ENCODE results near the gene TMEM120A.

TMEM120A gene

GRCh38 chr7:75965617-75966016 lies 28.8 kb downstream of the TMEM120A start:
- ChIA-PET CTCF (interaction anchor here (1.1 to 1.5 kb wide), 2 partner anchors 8 to 55 kb away, joined by 5 read pairs; no protein-coding TSS in a partner anchor), POLR2A (no interaction called here)
- no peak overlapping the region for H3K4me3 ChIP-seq (ENCODE audit: low read depth, low read length)
- DNase-seq (ENCODE audit: low read depth, low spot score) = no peak
- no peak for TF ChIP-seq CTCF (IDR thresholded peaks at IDR 0.05; ENCODE audit: insufficient read depth, low read length, missing control alignments)

DNA sequence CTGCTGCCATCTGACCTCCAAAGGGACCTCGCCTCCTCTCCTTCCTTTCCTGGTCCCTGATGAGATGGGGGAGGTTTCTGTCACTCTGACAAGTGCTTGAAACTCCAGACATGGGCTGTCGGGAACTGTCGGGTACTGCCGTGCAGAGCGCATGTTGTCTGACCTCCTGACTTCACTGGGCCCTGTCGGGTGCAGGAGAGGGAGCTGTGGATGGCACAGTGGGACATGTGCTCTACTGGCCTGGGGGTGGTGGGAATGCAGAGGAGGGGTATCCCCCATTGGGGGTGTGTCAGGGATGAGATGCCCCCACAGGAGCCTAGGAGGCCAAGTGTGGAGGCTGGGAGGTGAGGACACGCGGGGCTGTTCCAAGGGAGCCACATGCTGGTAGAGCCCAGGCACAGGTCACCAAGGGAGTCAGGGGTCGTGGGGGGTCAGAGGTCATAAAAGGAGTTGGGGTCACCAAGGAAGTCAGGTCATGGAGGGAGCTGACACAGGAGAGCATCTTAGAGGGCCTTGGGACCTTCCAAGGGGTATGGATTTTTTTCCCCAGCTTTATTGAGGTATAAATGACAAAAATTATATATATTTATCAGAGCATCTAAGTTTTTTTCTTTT lies 30.9 kb downstream of the TMEM120A start:
- H3K4me3 ChIP-seq (ENCODE audit: low read depth, low read length) = no peak overlapping the region
- POLR2A ChIA-PET = no interaction called here
- CTCF ChIA-PET = interaction anchor here (1.5 kb wide), 1 partner anchor 13 kb away, joined by 4 read pairs; no protein-coding TSS in a partner anchor
- no peak for DNase-seq (ENCODE audit: low read depth, low spot score)
- TF ChIP-seq CTCF (IDR thresholded peaks at IDR 0.05; ENCODE audit: insufficient read depth, low read length, missing control alignments) = no peak

DNA sequence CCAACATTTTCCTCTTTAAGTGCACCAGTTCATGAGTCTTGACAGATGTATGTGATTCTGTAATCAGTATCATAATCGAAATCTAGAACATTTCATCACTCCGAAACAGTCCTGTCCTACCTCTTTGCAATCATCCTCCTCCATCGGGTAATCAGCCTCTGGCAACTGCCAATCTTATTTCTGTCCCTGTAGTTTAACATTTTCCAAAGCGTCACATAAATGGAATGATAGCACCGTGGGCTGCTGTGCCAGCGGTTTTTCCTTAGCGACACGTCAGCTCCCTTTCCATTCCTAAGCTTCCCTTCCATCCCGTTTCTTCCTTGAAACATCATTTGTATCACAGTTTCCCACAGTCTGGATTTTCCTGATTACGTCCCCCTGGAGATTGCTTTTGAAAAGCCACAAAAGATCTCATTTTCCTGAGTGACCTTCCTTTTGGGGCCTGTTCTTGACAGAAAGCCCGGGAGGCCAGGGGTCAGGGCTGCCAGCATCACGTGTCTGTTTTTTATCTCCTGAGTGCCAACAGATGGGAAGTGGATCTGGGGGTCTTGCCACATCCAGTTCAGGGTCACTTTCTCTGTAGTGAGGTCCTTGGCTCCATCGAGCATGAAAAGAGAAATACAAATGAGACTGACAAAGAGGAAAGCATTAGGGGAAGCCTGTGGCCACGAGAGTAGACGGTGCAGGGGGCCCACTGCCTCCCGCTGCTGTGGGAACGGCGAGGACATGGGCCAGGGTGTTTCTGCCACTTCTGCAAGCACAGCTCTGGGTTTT lies 31.6 kb downstream of the TMEM120A start:
- TF ChIP-seq CTCF (IDR thresholded peaks at IDR 0.05; ENCODE audit: insufficient read depth, low read length, missing control alignments) = no peak
- H3K4me3 ChIP-seq (ENCODE audit: low read depth, low read length) = no peak overlapping the region
- no peak for DNase-seq (ENCODE audit: low read depth, low spot score)
- CTCF ChIA-PET = interaction anchor here (1.5 kb wide), 1 partner anchor 12 kb away, joined by 4 read pairs; no protein-coding TSS in a partner anchor
- POLR2A ChIA-PET = no interaction called here

DNA sequence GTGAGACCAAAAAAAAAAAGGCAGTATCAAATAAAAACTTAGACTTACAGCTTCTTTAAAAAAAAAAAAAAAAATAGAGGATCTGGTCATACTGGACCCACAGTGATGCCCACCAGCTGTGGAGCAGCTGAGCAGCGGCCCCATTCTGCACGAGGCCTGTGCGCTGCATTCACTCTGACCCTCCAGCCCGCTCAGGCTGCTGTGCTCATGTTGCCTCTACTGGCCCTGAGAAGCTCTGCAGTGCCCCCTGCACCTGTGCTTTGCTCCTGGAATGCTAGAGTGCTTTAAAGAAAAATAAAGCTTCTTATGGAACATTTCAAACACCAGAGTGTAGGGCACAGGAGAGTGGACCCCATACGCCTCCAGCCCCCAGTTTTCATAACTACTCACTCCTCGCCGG lies 33.2 kb downstream of the TMEM120A start:
- POLR2A ChIA-PET = interaction anchor here (1.3 kb wide), 1 partner anchor 46 kb away, joined by 10 read pairs; the partner anchor contains the start of gene POR
- no peak for TF ChIP-seq CTCF (IDR thresholded peaks at IDR 0.05; ENCODE audit: insufficient read depth, low read length, missing control alignments)
- CTCF ChIA-PET = interaction anchor here (0.7 kb wide), 1 partner anchor 15 kb away, joined by 3 read pairs; no protein-coding TSS in a partner anchor
- H3K4me3 ChIP-seq (ENCODE audit: low read depth, low read length) = no peak overlapping the region
- no peak for DNase-seq (ENCODE audit: low read depth, low spot score)

- H3K4me3 ChIP-seq (ENCODE audit: low read depth, low read length) = no peak overlapping the region
- POLR2A ChIA-PET = interaction anchor here (1.3 kb wide), 1 partner anchor 45 kb away, joined by 10 read pairs; the partner anchor contains the start of gene POR
- no peak for DNase-seq (ENCODE audit: low read depth, low spot score)
- no peak for TF ChIP-seq CTCF (IDR thresholded peaks at IDR 0.05; ENCODE audit: insufficient read depth, low read length, missing control alignments)
- CTCF ChIA-PET = interaction anchor here (0.7 kb wide), 1 partner anchor 15 kb away, joined by 3 read pairs; no protein-coding TSS in a partner anchor
Observed at GRCh38 chr7:75960372-75960771, 34.0 kb downstream of the TMEM120A start.
